ENCODE results near the gene TAS2R50.
"Not testable (repeated sequence)": the region's sequence is repeated elsewhere in the genome, so short reads cannot be mapped to it uniquely, and the experiment has no call there.

Gene TAS2R50

GRCh38 chr12:10986812-10987211 is at the start of gene TAS2R50:
TAS2R50 (minus strand) TSS chr12:10986912; CDS start chr12:10986860, 52 bp downstream.
- Mint-ChIP-seq H3K4me1 (ENCODE audit: low read depth) (peaks cover 33% of the 10 kb centered on the region), H3K4me3 (no peak within 1 kb of the TSS), H3K36me3 (peaks cover 19% of the 10 kb centered on the region), H3K9me3 (ENCODE audit: low read depth) (peaks cover 3% of the 10 kb centered on the region), H3K27ac (no peak within 1 kb of the TSS), H3K27me3 (no peaks in the 10 kb centered on the region)

- H3K27me3 Mint-ChIP-seq; H3K4me1 Mint-ChIP-seq (ENCODE audit: low read depth); H3K9me3 Mint-ChIP-seq (ENCODE audit: low read depth); H3K4me3 Mint-ChIP-seq; H3K27ac Mint-ChIP-seq: not testable (repeated sequence)
- H3K36me3 Mint-ChIP-seq = peaks cover 28% of the 10 kb centered on the region
These were observed 47.2 kb upstream of the TAS2R50 start for GRCh38 chr12:11033959-11034358.

GRCh38 chr12:11031307-11031706 is 44.6 kb upstream of the TAS2R50 start, which contains the start of gene TAS2R31:
TAS2R31 (minus strand) TSS chr12:11031407; CDS start chr12:11031335, 72 bp downstream.
- Mint-ChIP-seq H3K4me1 (ENCODE audit: low read depth) (peaks cover 1% of the 10 kb centered on the region), H3K4me3 (no peak within 1 kb of the TSS), H3K27ac (no peak within 1 kb of the TSS), H3K27me3 (no peaks in the 10 kb centered on the region), H3K9me3 (ENCODE audit: low read depth) (no peaks in the 10 kb centered on the region), H3K36me3 (peaks cover 34% of the 10 kb centered on the region)

DNA sequence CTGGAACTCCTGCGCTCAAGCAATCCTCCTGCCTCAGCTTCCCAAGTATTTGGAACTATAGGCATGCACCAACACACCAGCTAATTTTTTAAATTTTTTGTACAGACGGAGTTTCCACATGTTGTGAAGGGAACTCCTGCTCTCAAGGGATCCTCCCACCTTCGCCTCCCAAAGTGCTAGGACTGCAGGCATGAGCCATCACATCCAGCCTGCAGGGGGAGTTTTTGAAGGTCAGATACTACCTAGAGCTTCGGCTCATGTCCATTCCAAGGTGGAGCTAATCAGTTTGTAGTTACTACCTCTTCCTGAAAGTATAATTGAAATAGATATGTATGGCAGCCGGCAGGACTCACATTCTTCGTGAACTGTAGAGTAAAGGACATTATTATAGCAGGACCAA is 39.4 kb upstream of the TAS2R50 start:
- H3K9me3 Mint-ChIP-seq (ENCODE audit: low read depth) = peaks cover 6% of the 10 kb centered on the region
- no peak overlapping the region for H3K4me3 Mint-ChIP-seq
- no peak overlapping the region for H3K27ac Mint-ChIP-seq
- H3K27me3 Mint-ChIP-seq = no peaks in the 10 kb centered on the region
- peaks cover 10% of the 10 kb centered on the region for H3K4me1 Mint-ChIP-seq (ENCODE audit: low read depth)
- peaks cover 39% of the 10 kb centered on the region for H3K36me3 Mint-ChIP-seq

DNA sequence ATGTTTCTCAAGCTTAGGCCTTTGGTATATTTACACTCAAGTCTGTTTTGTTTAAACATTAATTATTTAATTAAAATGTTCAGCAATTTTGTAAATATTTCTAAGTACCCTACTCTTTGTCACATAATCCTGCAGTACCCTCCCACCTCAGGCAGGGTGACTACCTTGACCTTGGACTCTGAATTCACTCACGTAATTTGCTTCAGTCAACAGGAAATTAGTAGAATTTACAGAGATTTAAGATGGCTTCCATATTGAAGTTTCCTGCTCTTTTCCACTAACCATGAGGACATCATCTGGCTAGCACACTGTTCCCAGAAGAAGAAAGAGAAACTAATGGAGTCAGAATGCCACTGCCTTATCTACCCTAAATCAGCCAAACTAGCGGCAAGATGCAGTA is 36.7 kb upstream of the TAS2R50 start:
- H3K4me1 Mint-ChIP-seq (ENCODE audit: low read depth) = peaks cover 10% of the 10 kb centered on the region
- peaks cover 36% of the 10 kb centered on the region for H3K36me3 Mint-ChIP-seq
- H3K9me3 Mint-ChIP-seq (ENCODE audit: low read depth) = peaks cover 6% of the 10 kb centered on the region
- no peaks in the 10 kb centered on the region for H3K27me3 Mint-ChIP-seq
- no peak overlapping the region for H3K4me3 Mint-ChIP-seq
- no peak overlapping the region for H3K27ac Mint-ChIP-seq

DNA sequence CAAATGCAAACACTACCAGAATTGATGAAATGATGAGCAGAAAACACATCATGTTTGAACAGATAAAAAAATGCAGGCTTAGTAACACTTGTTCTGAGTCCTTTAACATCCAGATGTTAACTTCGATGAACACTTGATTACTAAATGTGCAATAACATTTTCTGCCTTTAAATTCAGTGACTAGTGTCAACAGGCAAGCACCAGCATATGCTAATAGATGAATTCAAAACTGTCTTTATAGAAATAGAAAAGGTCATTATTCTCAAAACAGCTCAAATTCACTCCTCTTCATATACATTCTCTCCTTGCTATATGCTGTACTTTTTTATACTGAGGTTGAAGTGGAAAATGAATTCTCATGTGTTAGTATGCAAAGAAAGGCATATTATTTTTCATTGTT is 35.8 kb upstream of the TAS2R50 start, which contains the start of gene TAS2R19:
Gene TAS2R19, minus strand, starts transcription at position 101 of the 400 bp plus-strand sequence. Its CDS starts 49 bp downstream, at position 52.
- Mint-ChIP-seq H3K4me3 (no peak within 1 kb of the TSS), H3K27ac (no peak within 1 kb of the TSS), H3K4me1 (ENCODE audit: low read depth) (peaks cover 10% of the 10 kb centered on the region), H3K27me3 (no peaks in the 10 kb centered on the region), H3K36me3 (peaks cover 32% of the 10 kb centered on the region), H3K9me3 (ENCODE audit: low read depth) (peaks cover 6% of the 10 kb centered on the region)

- Mint-ChIP-seq H3K4me1 (ENCODE audit: low read depth) (peaks cover 11% of the 10 kb centered on the region), H3K4me3 (no peak overlapping the region), H3K36me3 (peaks cover 16% of the 10 kb centered on the region), H3K9me3 (ENCODE audit: low read depth) (no peaks in the 10 kb centered on the region), H3K27ac (no peak overlapping the region), H3K27me3 (no peaks in the 10 kb centered on the region)
These were observed 30.2 kb upstream of the TAS2R50 start for GRCh38 chr12:11016937-11017336.

DNA sequence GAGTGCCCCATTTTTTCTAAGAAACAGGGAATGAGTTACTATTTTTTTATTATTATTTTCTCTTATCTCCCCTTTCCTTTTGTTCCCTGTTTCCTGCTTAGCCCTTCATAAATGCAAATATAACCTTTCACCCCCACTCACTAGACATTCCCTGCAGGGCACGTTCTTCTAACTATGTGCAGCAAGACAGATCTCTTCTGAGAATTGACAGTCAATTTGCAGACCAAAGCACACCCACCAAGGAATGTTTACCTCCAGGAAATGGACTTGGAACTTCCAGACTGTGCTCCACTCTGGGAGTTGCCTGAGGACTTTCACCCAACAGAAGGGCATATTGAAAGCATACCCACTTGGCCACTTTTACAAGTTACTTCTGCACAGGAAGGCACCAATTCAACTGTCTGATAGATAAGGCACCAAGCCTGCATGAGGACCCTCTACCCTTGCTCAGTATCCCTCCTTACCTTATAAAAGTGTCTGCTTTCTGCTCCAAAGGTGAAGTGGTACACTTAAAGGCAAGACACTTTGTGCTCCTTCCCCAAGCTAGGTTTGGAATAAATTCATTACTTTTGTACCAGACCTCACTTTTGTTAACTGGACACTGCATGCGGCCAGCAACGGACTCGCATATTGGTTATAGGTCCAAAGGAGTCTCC is 29.2 kb upstream of the TAS2R50 start:
- H3K36me3 Mint-ChIP-seq = peaks cover 18% of the 10 kb centered on the region
- H3K27me3 Mint-ChIP-seq = no peaks in the 10 kb centered on the region

GRCh38 chr12:11014234-11014633 is 27.5 kb upstream of the TAS2R50 start:
- H3K27me3 Mint-ChIP-seq = no peaks in the 10 kb centered on the region
- peaks cover 15% of the 10 kb centered on the region for H3K36me3 Mint-ChIP-seq
- H3K27ac Mint-ChIP-seq = no peak overlapping the region
- H3K9me3 Mint-ChIP-seq (ENCODE audit: low read depth) = no peaks in the 10 kb centered on the region
- peaks cover 9% of the 10 kb centered on the region for H3K4me1 Mint-ChIP-seq (ENCODE audit: low read depth)
- no peak overlapping the region for H3K4me3 Mint-ChIP-seq

More for the DNA sequence above, 29.2 kb upstream of the TAS2R50 start:
- Mint-ChIP-seq H3K27ac (no peak overlapping the region), H3K9me3 (ENCODE audit: low read depth) (no peaks in the 10 kb centered on the region), H3K4me1 (ENCODE audit: low read depth) (peaks cover 9% of the 10 kb centered on the region), H3K4me3 (no peak overlapping the region)

- no peaks in the 10 kb centered on the region for H3K27me3 Mint-ChIP-seq
- H3K4me3 Mint-ChIP-seq = no peak overlapping the region
- no peak overlapping the region for H3K27ac Mint-ChIP-seq
- peaks cover 3% of the 10 kb centered on the region for H3K4me1 Mint-ChIP-seq (ENCODE audit: low read depth)
- peaks cover 15% of the 10 kb centered on the region for H3K36me3 Mint-ChIP-seq
- no peaks in the 10 kb centered on the region for H3K9me3 Mint-ChIP-seq (ENCODE audit: low read depth)
These were observed 20.9 kb upstream of the TAS2R50 start for GRCh38 chr12:11007608-11008007.

- H3K4me1 Mint-ChIP-seq (ENCODE audit: low read depth) = no peaks in the 10 kb centered on the region
- H3K36me3 Mint-ChIP-seq = peaks cover 23% of the 10 kb centered on the region
- no peak within 1 kb of the TSS for H3K4me3 Mint-ChIP-seq
- H3K9me3 Mint-ChIP-seq (ENCODE audit: low read depth) = peaks cover 4% of the 10 kb centered on the region
- H3K27me3 Mint-ChIP-seq = no peaks in the 10 kb centered on the region
- H3K27ac Mint-ChIP-seq = no peak within 1 kb of the TSS
These were observed 11.5 kb upstream of the TAS2R50 start, which contains the start of gene TAS2R20 for GRCh38 chr12:10998204-10998603. TAS2R20 (minus strand) TSS chr12:10998304; CDS start chr12:10997875, 429 bp downstream.

- no peak overlapping the region for H3K4me3 Mint-ChIP-seq
- H3K9me3 Mint-ChIP-seq (ENCODE audit: low read depth) = peaks cover 3% of the 10 kb centered on the region
- H3K4me1 Mint-ChIP-seq (ENCODE audit: low read depth) = no peaks in the 10 kb centered on the region
- H3K27ac Mint-ChIP-seq = no peak overlapping the region
- no peaks in the 10 kb centered on the region for H3K27me3 Mint-ChIP-seq
- peaks cover 32% of the 10 kb centered on the region for H3K36me3 Mint-ChIP-seq
These were observed 7.6 kb upstream of the TAS2R50 start for GRCh38 chr12:10994307-10994706.

DNA sequence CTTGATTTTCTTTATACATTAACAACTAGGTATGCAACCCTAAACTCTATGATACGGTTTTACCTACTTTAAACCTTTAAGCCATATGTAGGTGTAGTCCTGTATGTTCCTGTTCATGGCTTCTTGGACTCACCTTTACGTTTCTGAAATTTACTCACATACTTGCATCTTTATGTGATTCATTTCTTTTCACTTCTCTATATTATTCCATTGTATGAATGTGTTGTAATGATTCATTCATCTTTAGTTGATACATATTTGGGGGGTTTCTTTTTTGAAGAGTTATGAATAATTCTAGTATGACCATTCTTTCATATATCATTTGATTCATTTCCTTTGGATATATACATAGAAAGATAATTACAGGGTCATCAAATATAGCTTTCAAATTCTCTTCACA is 2.4 kb upstream of the TAS2R50 start:
- H3K36me3 Mint-ChIP-seq = peaks cover 24% of the 10 kb centered on the region
- peaks cover 14% of the 10 kb centered on the region for H3K4me1 Mint-ChIP-seq (ENCODE audit: low read depth)
- H3K4me3 Mint-ChIP-seq = no peak overlapping the region
- no peak overlapping the region for H3K27ac Mint-ChIP-seq
- H3K9me3 Mint-ChIP-seq (ENCODE audit: low read depth) = peaks cover 3% of the 10 kb centered on the region
- no peaks in the 10 kb centered on the region for H3K27me3 Mint-ChIP-seq

GRCh38 chr12:10982244-10982643 is 4.5 kb downstream of the TAS2R50 start:
- Mint-ChIP-seq H3K4me3 (no peak overlapping the region), H3K4me1 (ENCODE audit: low read depth) (peaks cover 48% of the 10 kb centered on the region), H3K27ac (no peak overlapping the region), H3K9me3 (ENCODE audit: low read depth) (no peaks in the 10 kb centered on the region), H3K36me3 (peaks cover 5% of the 10 kb centered on the region), H3K27me3 (no peaks in the 10 kb centered on the region)

DNA sequence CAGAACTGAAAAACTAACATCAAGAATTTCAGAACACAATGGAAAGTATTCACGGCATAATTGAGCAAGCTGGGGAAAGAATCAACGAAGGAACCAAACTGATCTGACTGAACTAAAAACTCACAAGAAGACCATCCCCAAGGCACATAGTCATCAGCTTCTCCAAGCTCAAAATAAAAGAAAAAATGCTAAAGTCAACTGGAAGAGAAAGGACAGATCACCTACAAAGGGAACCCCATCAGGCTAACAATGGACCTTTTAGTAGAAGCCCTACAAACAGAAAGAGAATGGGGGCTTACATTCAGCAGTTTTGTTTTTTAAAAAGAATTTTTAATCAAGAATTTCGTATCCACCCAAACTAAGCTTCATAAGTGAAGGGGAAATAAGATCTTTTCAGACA is 11.7 kb downstream of the TAS2R50 start:
- no peak overlapping the region for H3K4me3 Mint-ChIP-seq
- no peaks in the 10 kb centered on the region for H3K9me3 Mint-ChIP-seq (ENCODE audit: low read depth)
- peaks cover 14% of the 10 kb centered on the region for H3K36me3 Mint-ChIP-seq
- no peak overlapping the region for H3K27ac Mint-ChIP-seq
- peaks cover 22% of the 10 kb centered on the region for H3K4me1 Mint-ChIP-seq (ENCODE audit: low read depth)
- no peaks in the 10 kb centered on the region for H3K27me3 Mint-ChIP-seq
